SH-SY5Y (cell line): Measurements from ENCODE around the gene SMIM24.
A peak's percentile ranks its signal among the peaks of the same experiment; 100 is the strongest.

ENCODE experiments used
- GATA2 ChIP-seq: IDR thresholded peaks from 2 replicates; pipeline ENCODE4 v1.6.1; 2011; ENCODE audit warnings: mild to moderate bottlenecking, low read depth, low read length
- GATA3 ChIP-seq: IDR thresholded peaks from 2 replicates; pipeline ENCODE4 v1.6.1; 2011; ENCODE audit warnings: low read depth, mild to moderate bottlenecking, low read length, moderate library complexity

The SMIM24 gene

GRCh38 chr19:3480383-3481091 lies at the start of gene SMIM24:
Gene SMIM24, minus strand, starts transcription at chr19:3480525. Its CDS starts 62 bp downstream, at chr19:3480463.
- TF ChIP-seq GATA2 (no peak), GATA3 (no peak)

- TF ChIP-seq GATA2, result no peak
- no peak for TF ChIP-seq GATA3
Observed at GRCh38 chr19:3528539-3529211, 48.4 kb upstream of the SMIM24 start.

- no peak for TF ChIP-seq GATA3
- no peak for TF ChIP-seq GATA2
Observed at GRCh38 chr19:3528080-3528479, 47.8 kb upstream of the SMIM24 start.

- TF ChIP-seq GATA2 (no peak), GATA3 (no peak)
Observed at GRCh38 chr19:3527238-3527910, 47.0 kb upstream of the SMIM24 start.

GRCh38 chr19:3526507-3527237 lies 46.3 kb upstream of the SMIM24 start:
- TF ChIP-seq GATA3, result no peak
- TF ChIP-seq GATA2, result no peak

- no peak for TF ChIP-seq GATA2
- TF ChIP-seq GATA3, result no peak
Observed at GRCh38 chr19:3524904-3525451, 44.7 kb upstream of the SMIM24 start.

- no peak for TF ChIP-seq GATA3
- TF ChIP-seq GATA2, result no peak
Observed at GRCh38 chr19:3524078-3524842, 43.9 kb upstream of the SMIM24 start.

GRCh38 chr19:3523361-3524077 lies 43.2 kb upstream of the SMIM24 start:
- no peak for TF ChIP-seq GATA3
- TF ChIP-seq GATA2, result no peak

- TF ChIP-seq GATA2 (no peak), GATA3 (no peak)
Observed at GRCh38 chr19:3522421-3523360, 42.4 kb upstream of the SMIM24 start.

- TF ChIP-seq GATA3, result no peak
- TF ChIP-seq GATA2, result no peak
Observed at GRCh38 chr19:3521104-3521445, 40.8 kb upstream of the SMIM24 start.

- TF ChIP-seq GATA2 (peak; percentile 32; the same call in 1 of the 2 replicates), GATA3 (no peak)
Observed at GRCh38 chr19:3520166-3521103, 40.1 kb upstream of the SMIM24 start.
